NCI-H1694 treated with DMSO at 0.1 percent for 48 hours (cell line): ENCODE measurements around the gene HSPA4.
"Not testable (repeated sequence)": the region's sequence is repeated elsewhere in the genome, so short reads cannot be mapped to it uniquely, and the experiment has no call there.

Experiments
- DNase-seq: peaks from one replicate; lab custom pipeline; 2025; lab: John Stamatoyannopoulos, UW

The HSPA4 gene

GRCh38 chr5:133050521-133050920 lies 1.3 kb upstream of the HSPA4 start:
- no peak for DNase-seq

GRCh38 chr5:133051061-133051541 lies 712 bp upstream of the HSPA4 start:
- no peak for DNase-seq

- no peak for DNase-seq
These were observed 733 bp downstream of the HSPA4 start for GRCh38 chr5:133052317-133053175.

- no peak for DNase-seq
These were observed 1.6 kb downstream of the HSPA4 start for GRCh38 chr5:133053448-133053847.

GRCh38 chr5:133054697-133055471 lies 3.1 kb downstream of the HSPA4 start:
- no peak for DNase-seq

- no peak for DNase-seq
These were observed 5.1 kb downstream of the HSPA4 start for GRCh38 chr5:133056891-133057290.

- DNase-seq = no peak
These were observed 7.8 kb downstream of the HSPA4 start for GRCh38 chr5:133059621-133060020.

- no peak for DNase-seq
These were observed 10.5 kb downstream of the HSPA4 start for GRCh38 chr5:133062276-133062675.

- DNase-seq = no peak
These were observed 12.2 kb downstream of the HSPA4 start for GRCh38 chr5:133063965-133064364.

- DNase-seq = no peak
These were observed 13.7 kb downstream of the HSPA4 start for GRCh38 chr5:133065471-133065870.

- no peak for DNase-seq
These were observed 14.2 kb downstream of the HSPA4 start for GRCh38 chr5:133066045-133066444.

GRCh38 chr5:133072021-133072420 lies 20.2 kb downstream of the HSPA4 start:
- no peak for DNase-seq

- no peak for DNase-seq
These were observed 24.0 kb downstream of the HSPA4 start for GRCh38 chr5:133075572-133076536.

GRCh38 chr5:133079048-133079447 lies 27.2 kb downstream of the HSPA4 start:
- DNase-seq = no peak

- no peak for DNase-seq
These were observed 29.2 kb downstream of the HSPA4 start for GRCh38 chr5:133081036-133081435.

- no peak for DNase-seq
These were observed 29.9 kb downstream of the HSPA4 start for GRCh38 chr5:133081703-133082102.

GRCh38 chr5:133082128-133082527 lies 30.3 kb downstream of the HSPA4 start:
- DNase-seq = no peak

- no peak for DNase-seq
These were observed 32.1 kb downstream of the HSPA4 start for GRCh38 chr5:133083901-133084300.

GRCh38 chr5:133085171-133085570 lies 33.4 kb downstream of the HSPA4 start:
- DNase-seq = not testable (repeated sequence)

- no peak for DNase-seq
These were observed 34.6 kb downstream of the HSPA4 start for GRCh38 chr5:133086366-133086875.

GRCh38 chr5:133088064-133088463 lies 36.3 kb downstream of the HSPA4 start:
- DNase-seq = no peak

- DNase-seq = no peak
These were observed 39.2 kb downstream of the HSPA4 start for GRCh38 chr5:133091034-133091433.
